Placental epithelial cell (primary cell): ENCODE measurements around the gene S100P. TPM values are rescaled to one million over a fixed set of nuclear protein-coding genes. Genes with fewer than 3 reads are reported as not detected.

ENCODE experiments used
- total RNA-seq: library from RNA; depleted of rRNA; stranded (reverse); fragments of >200 nt; gene quantifications from 2 replicates; pipeline ENCODE4 v1.2.3, GENCODE V29; 2012

The S100P gene
- 1.2 TPM in 1 of 2 replicates, not detected in the other for total RNA-seq

DNA sequence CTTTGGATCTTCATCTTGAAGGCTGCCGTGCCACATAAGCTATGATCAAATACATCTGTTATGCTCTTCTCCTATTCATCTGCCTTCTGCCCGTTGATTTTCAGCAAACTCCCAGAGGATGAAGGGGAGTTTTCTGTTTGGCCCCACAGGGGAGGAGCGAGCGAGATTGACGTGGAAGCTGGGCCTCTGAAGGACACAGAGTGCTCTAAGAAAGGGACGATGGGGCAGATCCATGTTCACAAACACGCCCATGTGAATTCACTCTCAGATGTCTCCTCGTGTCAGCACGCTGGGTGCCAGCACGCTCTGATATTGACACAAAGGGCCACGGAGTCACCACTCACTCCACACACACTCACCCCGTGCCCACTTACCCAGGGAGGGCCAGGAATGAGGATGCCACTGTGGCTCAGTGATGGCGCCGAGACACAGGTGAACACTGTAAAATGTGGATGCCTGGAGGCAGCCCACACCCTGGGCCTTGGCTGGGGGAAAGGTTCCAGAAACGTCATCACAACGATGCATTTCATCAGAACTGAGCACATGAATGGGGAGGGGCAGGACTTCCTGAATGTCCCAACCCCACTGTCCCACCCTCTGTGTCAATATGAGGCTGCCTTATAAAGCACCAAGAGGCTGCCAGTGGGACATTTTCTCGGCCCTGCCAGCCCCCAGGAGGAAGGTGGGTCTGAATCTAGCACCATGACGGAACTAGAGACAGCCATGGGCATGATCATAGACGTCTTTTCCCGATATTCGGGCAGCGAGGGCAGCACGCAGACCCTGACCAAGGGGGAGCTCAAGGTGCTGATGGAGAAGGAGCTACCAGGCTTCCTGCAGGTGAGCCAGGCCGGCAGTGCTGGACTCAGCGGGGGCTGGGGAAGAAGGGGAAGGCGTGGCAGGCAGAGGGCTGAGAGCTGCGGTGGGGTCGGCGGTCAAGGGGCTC lies at the start of gene S100P:
S100P (plus strand) TSS at position 648 of the 946 bp plus-strand sequence; CDS start at position 703, 55 bp downstream.

DNA sequence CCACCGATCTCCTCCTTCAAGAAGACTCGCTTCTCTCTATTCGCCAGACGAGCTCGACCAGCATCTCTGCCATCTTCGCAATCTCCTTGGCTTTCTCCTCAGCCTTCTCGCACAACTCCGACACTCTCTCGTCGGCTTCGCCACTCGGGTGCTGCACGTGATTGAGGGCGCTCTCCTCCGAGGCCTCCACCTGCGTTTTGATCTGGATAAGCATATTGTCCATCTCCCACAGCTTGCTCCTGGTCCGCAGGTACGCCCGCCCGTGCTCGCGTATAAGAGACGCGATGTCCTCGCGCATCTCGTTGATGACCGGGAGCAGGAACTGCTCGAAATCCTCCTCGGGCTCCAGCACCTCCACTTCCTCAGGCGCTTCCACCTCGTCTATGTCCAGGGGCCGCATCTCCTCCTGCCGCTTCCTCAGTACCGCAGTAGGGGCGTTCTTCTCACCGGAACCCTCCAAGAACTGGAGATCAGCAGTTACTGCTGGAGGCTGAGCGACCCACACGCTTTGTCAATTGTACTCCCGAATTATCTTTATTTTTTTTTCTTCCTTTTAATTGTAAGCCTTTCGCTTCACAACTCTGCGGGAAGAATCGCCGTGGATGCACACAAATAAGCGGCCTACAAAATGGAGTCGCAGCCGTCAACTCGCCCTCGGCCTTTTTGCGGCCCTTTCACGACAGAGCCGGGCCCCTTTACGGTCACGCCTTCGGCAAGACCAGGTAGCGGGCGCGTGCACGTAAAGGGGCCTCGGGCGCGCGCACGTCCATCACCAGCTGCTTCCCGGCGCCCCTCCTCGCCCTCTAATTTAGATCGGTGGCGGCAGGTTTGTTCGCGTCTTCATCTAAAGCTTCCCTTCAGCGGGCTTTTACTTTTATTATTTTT lies 15.8 kb downstream of the S100P start, which contains the start of gene MRFAP1L1:
MRFAP1L1 (minus strand) TSS at position 636 of the 885 bp plus-strand sequence; CDS start at position 400, 236 bp downstream.

DNA sequence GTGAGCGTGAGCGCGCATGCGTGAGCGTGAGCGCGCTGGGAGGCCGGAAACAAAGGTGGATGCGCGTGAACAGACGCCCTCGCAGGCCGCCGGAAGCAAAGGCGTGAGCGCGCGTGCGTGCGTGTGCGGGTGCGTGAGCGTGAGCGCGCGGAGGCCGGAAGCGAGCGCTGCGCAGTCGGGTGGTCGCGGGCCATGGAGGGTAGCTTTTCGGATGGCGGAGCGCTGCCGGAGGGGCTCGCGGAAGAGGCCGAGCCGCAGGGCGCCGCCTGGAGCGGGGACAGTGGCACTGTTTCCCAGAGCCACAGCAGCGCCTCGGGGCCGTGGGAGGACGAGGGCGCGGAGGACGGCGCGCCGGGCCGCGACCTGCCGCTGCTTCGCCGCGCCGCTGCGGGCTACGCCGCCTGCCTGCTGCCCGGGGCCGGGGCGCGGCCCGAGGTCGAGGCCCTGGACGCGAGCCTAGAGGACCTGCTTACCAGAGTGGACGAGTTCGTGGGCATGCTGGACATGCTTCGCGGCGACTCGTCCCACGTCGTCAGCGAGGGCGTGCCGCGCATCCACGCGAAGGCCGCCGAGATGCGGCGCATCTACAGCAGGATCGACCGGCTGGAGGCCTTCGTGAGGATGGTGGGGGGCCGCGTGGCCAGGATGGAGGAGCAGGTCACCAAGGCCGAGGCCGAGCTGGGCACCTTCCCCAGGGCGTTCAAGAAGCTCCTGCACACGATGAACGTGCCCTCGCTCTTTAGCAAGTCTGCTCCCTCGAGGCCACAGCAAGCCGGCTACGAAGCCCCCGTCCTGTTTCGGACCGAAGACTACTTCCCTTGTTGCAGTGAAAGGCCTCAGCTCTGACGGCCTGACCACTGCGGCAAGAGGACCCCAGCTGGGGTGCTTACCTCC lies 22.6 kb downstream of the S100P start, which contains the start of gene BLOC1S4:
BLOC1S4 (plus strand) TSS at position 157 of the 894 bp plus-strand sequence; CDS start at position 193, 36 bp downstream.

Other genes starting within 250 kb of the S100P start
- 0.39 and 0.65 TPM in 2 replicates for gene PPP2R2C, start 221.3 kb upstream of the S100P start, total RNA-seq
- gene MAN2B2, start 118.7 kb upstream of the S100P start, total RNA-seq, result 20.8 and 30.8 TPM in 2 replicates
- gene MRFAP1, start 53.2 kb upstream of the S100P start, total RNA-seq, result 104 and 120 TPM in 2 replicates
- 35.9 and 44.4 TPM in 2 replicates for gene MRFAP1L1, start 16.0 kb downstream of the S100P start, total RNA-seq
- 14.1 and 20.9 TPM in 2 replicates for gene BLOC1S4, start 22.3 kb downstream of the S100P start, total RNA-seq
- 20.8 and 25.9 TPM in 2 replicates for gene KIAA0232, start 88.8 kb downstream of the S100P start, total RNA-seq
- gene TBC1D14, start 215.9 kb downstream of the S100P start, total RNA-seq, result 58.1 and 66.7 TPM in 2 replicates